Left kidney (tissue), 2 donors: Measurements from ENCODE around the gene PTPMT1. TPM values are rescaled to one million over a fixed set of nuclear protein-coding genes. Genes with fewer than 3 reads are reported as not detected.

Experiments used
- DNase-seq: peaks from one replicate; pipeline ENCODE4 v3.0.0-alpha.2; 2013
- polyA plus RNA-seq: library from polyadenylated mRNA; unstranded; fragments of 120-200 nt; gene quantifications from one replicate; pipeline ENCODE4 v1.2.1, GENCODE V29; 2013; ENCODE audit not compliant: insufficient read length

Gene PTPMT1
- polyA plus RNA-seq, 1 donor, result 44.1 TPM

- DNase-seq, result no peak
Observed at GRCh38 chr11:47603295-47603694, 37.9 kb downstream of the PTPMT1 start.

- no peak for DNase-seq
Observed at GRCh38 chr11:47605921-47606320, 40.5 kb downstream of the PTPMT1 start.

GRCh38 chr11:47606731-47607130, 41.3 kb downstream of the PTPMT1 start:
- no peak for DNase-seq

GRCh38 chr11:47607380-47607779, 42.0 kb downstream of the PTPMT1 start:
- DNase-seq, result no peak

- DNase-seq, result no peak
Observed at GRCh38 chr11:47609675-47610074, 44.3 kb downstream of the PTPMT1 start.

GRCh38 chr11:47611348-47611794, 46.0 kb downstream of the PTPMT1 start:
- DNase-seq, result no peak

- DNase-seq, result no peak
Observed at GRCh38 chr11:47615249-47615648, 49.9 kb downstream of the PTPMT1 start.

- peak; percentile 51 for DNase-seq
Observed at GRCh38 chr11:47616726-47617416, 51.5 kb downstream of the PTPMT1 start.

GRCh38 chr11:47617417-47617809, 52.0 kb downstream of the PTPMT1 start:
- no peak for DNase-seq

GRCh38 chr11:47620836-47621378, 55.5 kb downstream of the PTPMT1 start:
- no peak for DNase-seq

Other genes with a start within 250 kb of the PTPMT1 start
- 0.13 TPM for gene MYBPC3, start 212.9 kb upstream of the PTPMT1 start, polyA plus RNA-seq
- 3.4 TPM for gene SPI1, start 187.1 kb upstream of the PTPMT1 start, polyA plus RNA-seq
- 39.5 TPM for gene SLC39A13, start 157.0 kb upstream of the PTPMT1 start, polyA plus RNA-seq
- gene PSMC3, start 139.2 kb upstream of the PTPMT1 start, polyA plus RNA-seq, result 164 TPM
- not detected for gene RAPSN, start 116.5 kb upstream of the PTPMT1 start, polyA plus RNA-seq
- 136 TPM for gene CELF1, start 12.5 kb upstream of the PTPMT1 start, polyA plus RNA-seq
- gene KBTBD4, start 13.4 kb downstream of the PTPMT1 start, polyA plus RNA-seq, result 27.2 TPM
- gene NDUFS3, start 13.5 kb downstream of the PTPMT1 start, polyA plus RNA-seq, result 148 TPM
- gene FAM180B, start 21.1 kb downstream of the PTPMT1 start, polyA plus RNA-seq, result 0.33 TPM
- 5.8 TPM for gene C1QTNF4, start 28.8 kb downstream of the PTPMT1 start, polyA plus RNA-seq
- 129 TPM for gene MTCH2, start 77.0 kb downstream of the PTPMT1 start, polyA plus RNA-seq
- 10.7 TPM for gene AGBL2, start 149.8 kb downstream of the PTPMT1 start, polyA plus RNA-seq
- gene FNBP4, start 201.7 kb downstream of the PTPMT1 start, polyA plus RNA-seq, result 228 TPM